RWPE2 (cell line): Measurements from ENCODE around the gene KLRC1.
"Not testable (repeated sequence)": the region's sequence is repeated elsewhere in the genome, so short reads cannot be mapped to it uniquely, and the experiment has no call there.

ENCODE experiments used
- ATAC-seq: fragments of 200-7000 bp; cut with Tn5 transposase; 3 replicates; pipeline ENCODE4 v1.9.1; 2021; ENCODE audit warnings: low read depth
- DNase-seq: peaks from one replicate; pipeline ENCODE4 v3.0.0-alpha.2; 2020; ENCODE audit warnings: low spot score
- H3K27ac ChIP-seq: fragments of 450-650 bp; 2 replicates; pipeline ENCODE4 v1.5.1; 2017; ENCODE audit warnings: mild to moderate bottlenecking; ENCODE audit not compliant: poor library complexity, severe bottlenecking
- H3K27me3 ChIP-seq: fragments of 250-450 bp; sonication (Bioruptor Pico); 2 replicates; pipeline ENCODE4 v1.5.1; 2021; ENCODE audit warnings: mild to moderate bottlenecking, moderate library complexity; ENCODE audit not compliant: insufficient read depth, poor library complexity, severe bottlenecking
- H3K36me3 ChIP-seq: fragments of 250-450 bp; sonication (Bioruptor Pico); 2 replicates; pipeline ENCODE4 v1.5.1; 2020; ENCODE audit warnings: low read depth, mild to moderate bottlenecking, moderate library complexity
- H3K4me1 ChIP-seq: fragments of 250-450 bp; sonication (Bioruptor Pico); 2 replicates; pipeline ENCODE4 v1.5.1; 2021; ENCODE audit warnings: mild to moderate bottlenecking, moderate library complexity; ENCODE audit not compliant: insufficient read depth, poor library complexity, severe bottlenecking
- H3K4me3 ChIP-seq: fragments of 250-450 bp; sonication (Bioruptor Pico); 2 replicates; pipeline ENCODE4 v1.5.1; 2021; ENCODE audit warnings: mild to moderate bottlenecking, moderate library complexity; ENCODE audit not compliant: severe bottlenecking
- H3K9me3 ChIP-seq: fragments of 250-450 bp; sonication (Bioruptor Pico); 2 replicates; pipeline ENCODE4 v1.5.1; 2021; ENCODE audit warnings: mild to moderate bottlenecking, moderate library complexity; ENCODE audit not compliant: severe bottlenecking
- TF ChIP-seq, protein P1 (sequence below): fragments of 450-650 bp; IDR thresholded peaks from one replicate; pipeline ENCODE4 v1.5.1; 2017; ENCODE audit warnings: mild to moderate bottlenecking, moderate library complexity; ENCODE audit not compliant: poor library complexity, severe bottlenecking

Gene KLRC1

DNA sequence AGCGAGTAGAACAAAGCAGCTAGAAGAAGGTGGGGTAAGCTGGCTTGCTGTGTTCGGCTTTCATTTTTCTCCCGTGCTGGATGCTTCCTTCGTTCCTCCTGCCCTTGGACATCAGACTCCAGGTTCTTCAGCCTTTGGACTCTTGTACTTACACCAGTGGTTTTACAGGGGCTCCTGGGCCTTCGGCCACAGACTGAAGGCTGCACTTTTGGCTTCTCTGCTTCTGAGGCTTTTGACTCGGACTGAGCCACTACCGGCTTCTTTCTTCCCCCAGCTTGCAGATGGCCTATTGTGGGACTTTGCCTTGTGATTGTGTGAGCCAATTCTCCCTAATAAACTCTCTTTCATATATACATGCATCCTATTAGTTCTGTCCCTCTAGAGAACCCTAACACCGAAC lies 27.2 kb downstream of the KLRC1 start:
- not testable (repeated sequence) for H3K4me3 ChIP-seq, H3K27ac ChIP-seq, H3K4me1 ChIP-seq, H3K27me3 ChIP-seq, H3K9me3 ChIP-seq, ATAC-seq, DNase-seq, H3K36me3 ChIP-seq

DNA sequence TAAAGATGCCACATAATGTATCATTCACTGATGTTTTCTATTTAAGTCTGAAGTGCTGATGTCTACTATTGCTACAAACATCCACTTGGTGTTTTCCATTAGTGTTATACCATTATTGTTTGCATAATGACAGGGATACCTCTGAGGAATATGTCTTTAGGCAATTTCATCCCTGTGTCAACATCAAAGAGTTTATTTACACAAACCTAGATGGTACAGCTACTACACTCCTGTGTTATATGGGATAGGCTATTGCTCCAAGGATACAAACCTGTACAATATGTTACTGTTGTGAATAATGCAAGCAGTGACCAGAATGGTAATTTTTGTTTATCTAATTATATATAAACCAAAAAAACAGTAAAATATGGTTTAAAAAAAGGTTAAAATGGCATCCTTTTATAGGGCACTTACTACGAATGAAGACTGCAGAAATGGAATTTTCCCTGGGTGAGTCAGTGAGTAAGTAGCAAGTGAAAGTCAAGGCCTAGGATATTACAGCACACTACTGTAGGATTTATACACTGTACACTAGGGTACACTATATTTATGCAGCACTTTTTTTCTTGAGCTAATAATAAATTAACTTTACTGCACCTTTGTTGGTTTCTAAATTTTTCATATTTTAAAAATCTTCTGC lies 28.8 kb downstream of the KLRC1 start:
- not testable (repeated sequence) for H3K4me1 ChIP-seq, H3K9me3 ChIP-seq, H3K36me3 ChIP-seq, H3K4me3 ChIP-seq, H3K27me3 ChIP-seq, H3K27ac ChIP-seq, DNase-seq
- ATAC-seq, result peak; percentile 91

DNA sequence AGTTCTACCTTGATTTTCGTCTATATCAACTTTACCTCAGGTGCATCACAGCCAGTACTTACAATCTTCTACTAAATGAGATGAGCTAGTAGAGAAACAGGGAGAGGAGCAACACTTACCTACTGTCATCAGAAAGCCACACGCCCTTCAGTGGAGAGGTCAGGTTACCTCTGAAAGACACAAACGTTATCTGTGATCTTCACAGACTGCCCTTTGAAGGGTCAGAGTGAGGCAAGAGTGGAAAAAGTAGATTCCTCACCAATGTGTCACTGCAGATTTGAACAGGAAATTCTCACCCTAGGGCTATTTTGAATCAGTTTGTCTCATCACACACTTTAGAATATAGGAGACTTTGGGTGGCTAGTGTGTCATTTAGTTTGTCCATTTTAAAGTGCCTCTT lies 31.0 kb downstream of the KLRC1 start:
- not testable (repeated sequence) for H3K27ac ChIP-seq, H3K36me3 ChIP-seq, H3K4me3 ChIP-seq, H3K4me1 ChIP-seq, DNase-seq, H3K27me3 ChIP-seq, H3K9me3 ChIP-seq
- ATAC-seq, result peak; percentile 79

DNA sequence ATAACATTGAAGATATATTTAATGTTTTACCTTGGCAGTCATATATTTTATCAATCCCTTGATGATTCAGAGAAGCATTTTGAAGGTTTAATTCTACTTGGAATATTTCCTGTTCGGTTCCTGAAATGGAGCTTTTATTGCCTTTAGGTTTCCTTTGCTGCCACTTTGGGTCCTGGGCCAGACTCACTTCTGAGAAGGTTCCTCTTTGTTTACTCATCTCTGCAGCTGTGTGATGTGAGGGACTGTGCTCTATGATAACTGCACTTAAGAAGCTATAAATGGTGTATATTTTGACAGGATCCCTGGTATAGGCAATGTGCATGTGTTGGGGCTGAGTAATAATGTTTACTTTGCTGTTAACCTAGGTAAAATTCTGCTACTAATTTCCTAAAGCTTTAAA lies 32.8 kb downstream of the KLRC1 start, which contains the start of gene KLRC3:
Gene KLRC3, minus strand, starts transcription at position 262 of the 400 bp plus-strand sequence. Its CDS starts 45 bp downstream, at position 217.
- not testable (repeated sequence) for H3K4me1 ChIP-seq, H3K36me3 ChIP-seq, H3K27ac ChIP-seq, H3K9me3 ChIP-seq, H3K4me3 ChIP-seq, DNase-seq, H3K27me3 ChIP-seq
- ATAC-seq, result peak; percentile 69; the same call in 2 of the 3 replicates

DNA sequence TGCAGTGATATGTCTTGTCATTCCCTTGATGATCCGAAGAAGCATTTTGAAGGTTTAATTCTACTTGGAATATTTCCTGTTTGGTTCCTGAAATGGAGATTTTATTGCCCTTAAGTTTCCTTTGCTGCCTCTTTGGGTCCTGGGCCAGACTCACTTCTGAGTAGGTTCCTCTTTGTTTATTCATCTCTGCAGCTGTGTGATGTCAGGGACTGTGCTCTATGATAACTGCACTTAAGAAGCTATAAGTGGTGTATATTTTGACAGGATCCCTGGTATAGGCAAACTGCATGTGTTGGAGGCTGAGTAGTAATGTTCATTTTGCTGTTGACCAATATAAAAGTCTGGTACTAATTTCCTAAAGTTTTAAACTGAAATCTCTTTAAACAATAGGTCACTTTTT lies 43.8 kb downstream of the KLRC1 start, which contains the start of gene KLRC4:
Gene KLRC4, minus strand, starts transcription at position 366 of the 400 bp plus-strand sequence. Its CDS starts 182 bp downstream, at position 184.
- Histone ChIP-seq H3K27ac (no peak within 1 kb of the TSS), H3K4me1 (no peaks in the 10 kb centered on the region), H3K9me3 (no peaks in the 10 kb centered on the region), H3K27me3 (no peaks in the 10 kb centered on the region), H3K36me3 (no peaks in the 10 kb centered on the region), H3K4me3 (no peak within 1 kb of the TSS)
- TF ChIP-seq, protein P1, sequence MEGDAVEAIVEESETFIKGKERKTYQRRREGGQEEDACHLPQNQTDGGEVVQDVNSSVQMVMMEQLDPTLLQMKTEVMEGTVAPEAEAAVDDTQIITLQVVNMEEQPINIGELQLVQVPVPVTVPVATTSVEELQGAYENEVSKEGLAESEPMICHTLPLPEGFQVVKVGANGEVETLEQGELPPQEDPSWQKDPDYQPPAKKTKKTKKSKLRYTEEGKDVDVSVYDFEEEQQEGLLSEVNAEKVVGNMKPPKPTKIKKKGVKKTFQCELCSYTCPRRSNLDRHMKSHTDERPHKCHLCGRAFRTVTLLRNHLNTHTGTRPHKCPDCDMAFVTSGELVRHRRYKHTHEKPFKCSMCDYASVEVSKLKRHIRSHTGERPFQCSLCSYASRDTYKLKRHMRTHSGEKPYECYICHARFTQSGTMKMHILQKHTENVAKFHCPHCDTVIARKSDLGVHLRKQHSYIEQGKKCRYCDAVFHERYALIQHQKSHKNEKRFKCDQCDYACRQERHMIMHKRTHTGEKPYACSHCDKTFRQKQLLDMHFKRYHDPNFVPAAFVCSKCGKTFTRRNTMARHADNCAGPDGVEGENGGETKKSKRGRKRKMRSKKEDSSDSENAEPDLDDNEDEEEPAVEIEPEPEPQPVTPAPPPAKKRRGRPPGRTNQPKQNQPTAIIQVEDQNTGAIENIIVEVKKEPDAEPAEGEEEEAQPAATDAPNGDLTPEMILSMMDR, result no peak
- DNase-seq, result no peak
- ATAC-seq, result peak; percentile 60; the same call in 1 of the 3 replicates

DNA sequence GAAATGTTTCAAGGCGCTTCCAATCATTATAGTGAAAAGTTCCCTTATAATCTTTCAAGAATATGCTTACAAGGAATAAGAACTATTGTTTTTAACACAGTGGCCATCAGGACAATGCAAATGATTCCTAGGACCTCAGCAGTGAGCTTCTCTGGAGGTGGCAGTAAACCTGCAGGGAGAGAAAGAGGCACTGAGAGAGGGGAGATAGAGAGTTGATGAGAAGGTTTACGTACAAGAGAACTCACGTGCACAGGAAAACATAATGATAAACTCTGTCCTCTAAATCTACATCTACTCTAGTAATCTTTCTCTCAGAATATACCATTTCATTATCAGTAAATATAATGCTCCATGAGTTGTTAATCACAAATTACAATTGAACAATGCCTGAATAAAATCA lies 44.3 kb downstream of the KLRC1 start:
- no peaks in the 10 kb centered on the region for H3K36me3 ChIP-seq
- no peak for ATAC-seq
- no peaks in the 10 kb centered on the region for H3K4me1 ChIP-seq
- H3K27me3 ChIP-seq, result no peaks in the 10 kb centered on the region
- H3K9me3 ChIP-seq, result no peaks in the 10 kb centered on the region
- no peak for DNase-seq
- no peak overlapping the region for H3K27ac ChIP-seq
- TF ChIP-seq, protein P1, result no peak
- H3K4me3 ChIP-seq, result no peak overlapping the region

DNA sequence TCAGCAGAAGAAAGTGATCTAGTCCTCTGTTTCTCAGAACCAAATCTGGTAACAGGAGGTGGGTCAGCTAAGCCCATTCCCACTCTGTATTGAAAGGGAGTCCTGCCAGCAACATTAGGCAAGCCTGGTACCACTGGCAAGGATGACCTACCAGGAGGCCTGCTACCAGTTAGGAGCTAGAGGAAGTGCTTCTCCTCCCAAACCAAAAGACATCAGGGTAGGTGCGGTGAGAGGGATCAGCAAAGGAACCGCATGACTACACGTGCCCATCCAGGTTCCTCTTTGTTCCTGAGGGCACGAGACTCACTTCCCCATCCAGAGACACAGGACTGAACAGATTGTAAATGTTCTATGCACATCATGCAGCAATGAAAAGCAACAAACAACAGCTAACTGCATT lies 46.5 kb downstream of the KLRC1 start:
- no peak overlapping the region for H3K4me3 ChIP-seq
- TF ChIP-seq, protein P1, result no peak
- ATAC-seq (no peak), DNase-seq (no peak)
- no peak overlapping the region for H3K27ac ChIP-seq
- H3K4me1 ChIP-seq, result no peaks in the 10 kb centered on the region
- H3K27me3 ChIP-seq, result no peaks in the 10 kb centered on the region
- no peaks in the 10 kb centered on the region for H3K9me3 ChIP-seq
- H3K36me3 ChIP-seq, result no peaks in the 10 kb centered on the region
